ENCODE measurements around the gene TMEM138.

DNA sequence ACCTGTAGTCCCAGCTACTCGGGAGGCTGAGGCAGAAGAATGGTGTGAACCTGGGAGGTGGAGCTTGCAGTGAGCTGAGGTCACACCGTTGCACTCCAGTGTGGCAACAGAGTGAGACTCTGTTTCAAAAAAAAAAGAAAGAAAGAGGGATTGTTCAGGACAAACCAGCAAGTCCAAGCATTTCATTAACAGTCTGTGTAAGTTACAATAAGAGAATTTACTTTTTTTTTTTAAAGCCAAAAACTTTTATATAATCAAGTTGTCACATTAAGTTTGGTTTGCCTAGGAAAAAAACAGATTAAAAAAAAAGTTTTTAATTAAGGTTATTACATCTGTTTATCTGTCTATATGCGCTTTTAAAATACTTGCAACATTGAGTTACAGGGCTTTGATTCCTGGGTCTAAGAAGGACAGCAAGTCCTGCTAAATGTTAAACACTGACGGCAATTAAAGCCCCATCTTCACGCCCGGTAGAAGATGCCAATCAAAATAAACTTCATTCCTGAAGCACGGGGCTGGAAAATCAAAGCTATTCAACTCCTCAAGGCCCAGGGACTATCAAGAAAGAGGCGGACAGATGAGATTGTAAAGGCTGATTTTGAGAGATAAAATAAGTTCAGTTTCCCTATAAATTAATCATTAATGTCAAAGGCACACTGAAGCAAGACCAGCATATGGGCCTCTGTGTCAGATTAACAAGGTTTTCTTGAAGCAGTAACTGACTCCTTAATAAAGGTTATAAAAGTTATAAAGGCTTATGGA is 10.7 kb downstream of the TMEM138 start:
- TF ChIP-seq EZH2 (IDR thresholded peaks at IDR 0.05; ENCODE audit: insufficient read depth, poor library complexity, severe bottlenecking), result no peak
- no peak for TF ChIP-seq EZH2phosphoT487 (IDR thresholded peaks at IDR 0.05; ENCODE audit: insufficient read depth, low read depth)

Measured in GM23248 (cell line).